Measurements from ENCODE around the gene RBMS3. TPM values are rescaled to one million over a fixed set of nuclear protein-coding genes. Genes with fewer than 3 reads are reported as not detected.

The RBMS3 gene
- total RNA-seq, 5 donors from 2014 or later (not counting 1 experiment from before 2014, with no cell fraction given): 0.62 to 2.9 (median 1.4) TPM

- no peak for DNase-seq
- no peaks in the 10 kb centered on the region for H3K9me3 Mint-ChIP-seq
- H3K4me3 ChIP-seq (ENCODE audit: control insufficient read depth in 1 of 2, extremely low read depth in 1 of 2, low read length in 1 of 2): no peak overlapping the region
- no peaks in the 10 kb centered on the region for H3K36me3 ChIP-seq (ENCODE audit: control insufficient read depth in 2 of 2, extremely low read depth in 1 of 2, insufficient read depth in 1 of 2, low read length in 1 of 2)
- H3K4me3 Mint-ChIP-seq: no peak overlapping the region
- no peak for ATAC-seq (replicated peaks in 1 of 4)
- ChIA-PET POLR2A (no interaction called here), CTCF (no interaction called here)
- WGBS (ENCODE audit: insufficient coverage): no CpG with 5 or more reads among the region's 3 CpGs
- no peaks in the 10 kb centered on the region for H3K9me3 ChIP-seq
- H3K27ac Mint-ChIP-seq: no peak overlapping the region
- H3K27ac ChIP-seq (ENCODE audit: low read length): no peak overlapping the region
- no peaks in the 10 kb centered on the region for H3K36me3 Mint-ChIP-seq
- no peaks in the 10 kb centered on the region for H3K4me1 Mint-ChIP-seq
- H3K27me3 Mint-ChIP-seq: no peaks in the 10 kb centered on the region
- H3K27me3 ChIP-seq (replicated peaks in 1 of 2; ENCODE audit: control insufficient read depth in 2 of 2, extremely low read depth in 1 of 2, insufficient read depth in 2 of 2, low read length in 1 of 2): no peaks in the 10 kb centered on the region
- H3K4me1 ChIP-seq (ENCODE audit: control insufficient read depth in 1 of 2, extremely low read depth in 1 of 2, insufficient read depth in 2 of 2, low read length in 2 of 2): no peaks in the 10 kb centered on the region
These were observed 63.3 kb downstream of the RBMS3 start for GRCh38 chr3:29344154-29344553.

DNA sequence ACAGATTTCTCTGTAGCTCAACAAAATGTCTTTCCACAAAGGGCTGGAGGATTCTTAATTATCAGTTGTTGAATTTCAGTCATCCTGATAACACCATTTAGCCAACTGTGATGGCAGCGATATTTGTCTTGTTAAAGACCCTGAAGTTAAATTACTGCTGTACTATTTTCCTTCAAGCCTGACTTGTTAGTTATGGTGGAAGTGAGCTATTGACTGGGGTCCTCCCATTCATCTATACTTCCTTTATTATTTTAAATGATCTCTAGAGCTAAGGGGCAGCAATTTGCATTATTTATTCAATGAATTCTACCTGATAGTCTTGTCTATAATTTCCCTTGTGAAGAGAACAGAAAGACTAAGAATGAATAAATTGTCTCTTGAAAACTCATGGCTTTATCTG, 64.1 kb downstream of the RBMS3 start:
- ChIA-PET POLR2A (no interaction called here), CTCF (no interaction called here)
- H3K4me3 ChIP-seq (ENCODE audit: control insufficient read depth in 1 of 2, extremely low read depth in 1 of 2, low read length in 1 of 2): no peak overlapping the region
- no peaks in the 10 kb centered on the region for H3K9me3 Mint-ChIP-seq
- H3K27ac Mint-ChIP-seq: no peak overlapping the region
- H3K4me1 Mint-ChIP-seq: no peaks in the 10 kb centered on the region
- ATAC-seq (replicated peaks in 1 of 4): no peak
- H3K4me1 ChIP-seq (ENCODE audit: control insufficient read depth in 1 of 2, extremely low read depth in 1 of 2, insufficient read depth in 2 of 2, low read length in 2 of 2): no peaks in the 10 kb centered on the region
- H3K36me3 Mint-ChIP-seq: no peaks in the 10 kb centered on the region
- no CpG with 5 or more reads among the region's 1 CpG for WGBS (ENCODE audit: insufficient coverage)
- H3K27me3 Mint-ChIP-seq: no peaks in the 10 kb centered on the region
- no peaks in the 10 kb centered on the region for H3K9me3 ChIP-seq
- H3K27ac ChIP-seq (ENCODE audit: low read length): no peak overlapping the region
- no peak overlapping the region for H3K4me3 Mint-ChIP-seq
- H3K27me3 ChIP-seq (replicated peaks in 1 of 2; ENCODE audit: control insufficient read depth in 2 of 2, extremely low read depth in 1 of 2, insufficient read depth in 2 of 2, low read length in 1 of 2): no peaks in the 10 kb centered on the region
- DNase-seq: no peak
- no peaks in the 10 kb centered on the region for H3K36me3 ChIP-seq (ENCODE audit: control insufficient read depth in 2 of 2, extremely low read depth in 1 of 2, insufficient read depth in 1 of 2, low read length in 1 of 2)

GRCh38 chr3:29345516-29346300, 64.8 kb downstream of the RBMS3 start:
- Mint-ChIP-seq H3K4me1 (no peaks in the 10 kb centered on the region), H3K27ac (no peak overlapping the region), H3K9me3 (no peaks in the 10 kb centered on the region), H3K27me3 (no peaks in the 10 kb centered on the region), H3K36me3 (no peaks in the 10 kb centered on the region), H3K4me3 (no peak overlapping the region)
- Histone ChIP-seq H3K9me3 (no peaks in the 10 kb centered on the region), H3K4me3 (ENCODE audit: control insufficient read depth in 1 of 2, extremely low read depth in 1 of 2, low read length in 1 of 2) (no peak overlapping the region), H3K27me3 (replicated peaks in 1 of 2; ENCODE audit: control insufficient read depth in 2 of 2, extremely low read depth in 1 of 2, insufficient read depth in 2 of 2, low read length in 1 of 2) (no peaks in the 10 kb centered on the region), H3K36me3 (ENCODE audit: control insufficient read depth in 2 of 2, extremely low read depth in 1 of 2, insufficient read depth in 1 of 2, low read length in 1 of 2) (no peaks in the 10 kb centered on the region), H3K4me1 (ENCODE audit: control insufficient read depth in 1 of 2, extremely low read depth in 1 of 2, insufficient read depth in 2 of 2, low read length in 2 of 2) (no peaks in the 10 kb centered on the region), H3K27ac (ENCODE audit: low read length) (no peak overlapping the region)
- ATAC-seq (replicated peaks in 1 of 4): no peak
- ChIA-PET POLR2A (no interaction called here), CTCF (no interaction called here)
- no CpG with 5 or more reads among the region's 3 CpGs for WGBS (ENCODE audit: insufficient coverage)
- no peak for DNase-seq

GRCh38 chr3:29346828-29347227, 66.0 kb downstream of the RBMS3 start:
- Mint-ChIP-seq H3K4me1 (no peaks in the 10 kb centered on the region), H3K27me3 (no peaks in the 10 kb centered on the region), H3K4me3 (no peak overlapping the region), H3K36me3 (no peaks in the 10 kb centered on the region), H3K27ac (no peak overlapping the region), H3K9me3 (no peaks in the 10 kb centered on the region)
- Histone ChIP-seq H3K9me3 (no peaks in the 10 kb centered on the region), H3K27ac (ENCODE audit: low read length) (no peak overlapping the region), H3K4me1 (ENCODE audit: control insufficient read depth in 1 of 2, extremely low read depth in 1 of 2, insufficient read depth in 2 of 2, low read length in 2 of 2) (no peaks in the 10 kb centered on the region), H3K36me3 (ENCODE audit: control insufficient read depth in 2 of 2, extremely low read depth in 1 of 2, insufficient read depth in 1 of 2, low read length in 1 of 2) (no peaks in the 10 kb centered on the region), H3K27me3 (replicated peaks in 1 of 2; ENCODE audit: control insufficient read depth in 2 of 2, extremely low read depth in 1 of 2, insufficient read depth in 2 of 2, low read length in 1 of 2) (no peaks in the 10 kb centered on the region), H3K4me3 (ENCODE audit: control insufficient read depth in 1 of 2, extremely low read depth in 1 of 2, low read length in 1 of 2) (no peak overlapping the region)
- ChIA-PET POLR2A (no interaction called here), CTCF (no interaction called here)
- no CpG with 5 or more reads among the region's 1 CpG for WGBS (ENCODE audit: insufficient coverage)
- ATAC-seq (replicated peaks in 1 of 4) (no peak), DNase-seq (no peak)

- no peaks in the 10 kb centered on the region for H3K27me3 Mint-ChIP-seq
- H3K9me3 Mint-ChIP-seq: no peaks in the 10 kb centered on the region
- DNase-seq (no peak), ATAC-seq (replicated peaks in 1 of 4) (no peak)
- H3K9me3 ChIP-seq: no peaks in the 10 kb centered on the region
- no peak overlapping the region for H3K27ac Mint-ChIP-seq
- H3K27me3 ChIP-seq (replicated peaks in 1 of 2; ENCODE audit: control insufficient read depth in 2 of 2, extremely low read depth in 1 of 2, insufficient read depth in 2 of 2, low read length in 1 of 2): no peaks in the 10 kb centered on the region
- H3K4me1 ChIP-seq (ENCODE audit: control insufficient read depth in 1 of 2, extremely low read depth in 1 of 2, insufficient read depth in 2 of 2, low read length in 2 of 2): no peaks in the 10 kb centered on the region
- ChIA-PET CTCF (no interaction called here), POLR2A (no interaction called here)
- no peaks in the 10 kb centered on the region for H3K36me3 Mint-ChIP-seq
- H3K4me3 Mint-ChIP-seq: no peak overlapping the region
- no CpG with 5 or more reads among the region's 5 CpGs for WGBS (ENCODE audit: insufficient coverage)
- no peak overlapping the region for H3K27ac ChIP-seq (ENCODE audit: low read length)
- no peak overlapping the region for H3K4me3 ChIP-seq (ENCODE audit: control insufficient read depth in 1 of 2, extremely low read depth in 1 of 2, low read length in 1 of 2)
- no peaks in the 10 kb centered on the region for H3K36me3 ChIP-seq (ENCODE audit: control insufficient read depth in 2 of 2, extremely low read depth in 1 of 2, insufficient read depth in 1 of 2, low read length in 1 of 2)
- no peaks in the 10 kb centered on the region for H3K4me1 Mint-ChIP-seq
These were observed 66.5 kb downstream of the RBMS3 start for GRCh38 chr3:29347412-29347811.

- no peaks in the 10 kb centered on the region for H3K27me3 ChIP-seq (replicated peaks in 1 of 2; ENCODE audit: control insufficient read depth in 2 of 2, extremely low read depth in 1 of 2, insufficient read depth in 2 of 2, low read length in 1 of 2)
- H3K27me3 Mint-ChIP-seq: no peaks in the 10 kb centered on the region
- ChIA-PET POLR2A (no interaction called here), CTCF (no interaction called here)
- no peak overlapping the region for H3K27ac Mint-ChIP-seq
- no CpG with 5 or more reads among the region's 4 CpGs for WGBS (ENCODE audit: insufficient coverage)
- no peak overlapping the region for H3K27ac ChIP-seq (ENCODE audit: low read length)
- H3K9me3 ChIP-seq: no peaks in the 10 kb centered on the region
- no peak overlapping the region for H3K4me3 Mint-ChIP-seq
- no peaks in the 10 kb centered on the region for H3K36me3 ChIP-seq (ENCODE audit: control insufficient read depth in 2 of 2, extremely low read depth in 1 of 2, insufficient read depth in 1 of 2, low read length in 1 of 2)
- no peak for DNase-seq
- H3K9me3 Mint-ChIP-seq: no peaks in the 10 kb centered on the region
- ATAC-seq (replicated peaks in 1 of 4): no peak
- H3K4me1 ChIP-seq (ENCODE audit: control insufficient read depth in 1 of 2, extremely low read depth in 1 of 2, insufficient read depth in 2 of 2, low read length in 2 of 2): no peaks in the 10 kb centered on the region
- H3K4me1 Mint-ChIP-seq: no peaks in the 10 kb centered on the region
- no peaks in the 10 kb centered on the region for H3K36me3 Mint-ChIP-seq
- no peak overlapping the region for H3K4me3 ChIP-seq (ENCODE audit: control insufficient read depth in 1 of 2, extremely low read depth in 1 of 2, low read length in 1 of 2)
These were observed 67.4 kb downstream of the RBMS3 start for GRCh38 chr3:29348316-29348715.

- Histone ChIP-seq H3K9me3 (no peaks in the 10 kb centered on the region), H3K4me3 (ENCODE audit: control insufficient read depth in 1 of 2, extremely low read depth in 1 of 2, low read length in 1 of 2) (no peak overlapping the region), H3K27me3 (replicated peaks in 1 of 2; ENCODE audit: control insufficient read depth in 2 of 2, extremely low read depth in 1 of 2, insufficient read depth in 2 of 2, low read length in 1 of 2) (no peaks in the 10 kb centered on the region), H3K4me1 (ENCODE audit: control insufficient read depth in 1 of 2, extremely low read depth in 1 of 2, insufficient read depth in 2 of 2, low read length in 2 of 2) (no peaks in the 10 kb centered on the region), H3K27ac (ENCODE audit: low read length) (no peak overlapping the region), H3K36me3 (ENCODE audit: control insufficient read depth in 2 of 2, extremely low read depth in 1 of 2, insufficient read depth in 1 of 2, low read length in 1 of 2) (no peaks in the 10 kb centered on the region)
- DNase-seq (no peak), ATAC-seq (replicated peaks in 1 of 4) (no peak)
- H3K36me3 Mint-ChIP-seq: no peaks in the 10 kb centered on the region
- WGBS (ENCODE audit: insufficient coverage): 44% methylated on average over 1 of the region's 2 CpGs
- H3K9me3 Mint-ChIP-seq: no peaks in the 10 kb centered on the region
- POLR2A ChIA-PET: no interaction called here
- H3K4me3 Mint-ChIP-seq: no peak overlapping the region
- H3K27ac Mint-ChIP-seq: no peak overlapping the region
- H3K27me3 Mint-ChIP-seq: no peaks in the 10 kb centered on the region
- peaks cover 0 to 2% (median 1%) of the 10 kb centered on the region in 3 donors for H3K4me1 Mint-ChIP-seq
- CTCF ChIA-PET: no interaction called here
These were observed 68.2 kb downstream of the RBMS3 start for GRCh38 chr3:29349049-29349448.

All from T-cell (primary cell).